K562 (cell line): ENCODE measurements around the gene MRNIP. TPM values are rescaled to one million over a fixed set of nuclear protein-coding genes. Genes with fewer than 3 reads are reported as not detected.

Experiments used
- ATAC-seq: fragments of 200-7000 bp; cut with Tn5 transposase; 3 replicates; pipeline ENCODE4 v1.9.1; 2020; ENCODE audit warnings: moderate library complexity
- BruUV-seq: library from RNA; stranded (reverse); fragments of 400-500 nt; replicated peaks from 2 replicates; lab custom pipeline; 2021; lab: Mats Ljungman, UMichigan
- CTCF ChIA-PET: fragments of 300-600 bp; formaldehyde crosslinking; extraction: SDS; loops from one replicate; lab custom pipeline; 2021; ENCODE audit warnings: low intra/inter-chr PET ratio; lab: Yijun Ruan, JAX
- POLR2A ChIA-PET: fragments of 300-600, 350-650 bp; sonication (Branson Sonifier 250); formaldehyde crosslinking; extraction: SDS; loops from one replicate; lab custom pipeline; 2021; ENCODE audit warnings: antibody characterized with exemption, inconsistent platforms; lab: Yijun Ruan, JAX
- DNase-seq, 4 experiments: peaks; one replicate each; pipeline versions ENCODE4 v3.0.0 to v3.0.0-alpha.2; 2011 to 2018; ENCODE audit warnings: low spot score in 3 of 4, mixed read lengths in 3 of 4; ENCODE audit errors: extremely low read depth in 1 of 4
- FAIRE-seq: peaks from 2 replicates; lab custom pipeline; 2011; peaks lifted over from hg19 to GRCh38; lab: Jason Lieb, UNC
- H2AFZ ChIP-seq: 2 replicates; pipeline ENCODE4 v1.6.0; 2011; ENCODE audit warnings: low read depth, low read length, control low read depth, inconsistent platforms
- H3K27ac ChIP-seq: fragments of 200-600 bp; 3 replicates; pipeline ENCODE4 v1.8.0; 2011; ENCODE audit warnings: low read depth, mild to moderate bottlenecking, control low read depth, inconsistent platforms, low read length, moderate library complexity, mixed read lengths; ENCODE audit errors: extremely low read depth
- H3K27me3 ChIP-seq, 2 experiments: fragments of 300-600 bp in 1 of 2; 2 replicates in 1 of 2; 3 replicates in 1 of 2; pipeline versions ENCODE4 v1.6.0 to v1.8.0; 2011; ENCODE audit warnings: inconsistent platforms in 2 of 2, low read length in 2 of 2, mild to moderate bottlenecking in 1 of 2, mixed read lengths in 1 of 2, moderate library complexity in 1 of 2; ENCODE audit not compliant: control insufficient read depth in 2 of 2, insufficient read depth in 2 of 2
- H3K36me3 ChIP-seq: fragments of 300-600 bp; 3 replicates; pipeline ENCODE4 v1.8.0; 2011; ENCODE audit warnings: mild to moderate bottlenecking, low read length, inconsistent platforms; ENCODE audit not compliant: control insufficient read depth, insufficient read depth
- H3K4me1 ChIP-seq, 2 experiments: fragments of 200-600 bp in 1 of 2; replicated peaks in 1 of 2; 2 replicates in 1 of 2; 3 replicates in 1 of 2; pipeline versions ENCODE4 v1.5.1 to v1.8.0; 2011; ENCODE audit warnings: inconsistent platforms in 2 of 2, low read length in 2 of 2, mild to moderate bottlenecking in 1 of 2, mixed read lengths in 1 of 2, moderate library complexity in 1 of 2; ENCODE audit not compliant: control insufficient read depth in 2 of 2, insufficient read depth in 2 of 2
- H3K4me2 ChIP-seq: 2 replicates; pipeline ENCODE4 v1.6.1; 2011; ENCODE audit warnings: low read length, control low read depth, inconsistent platforms, mixed read lengths; ENCODE audit not compliant: insufficient read depth
- H3K4me3 ChIP-seq: fragments of 200-600 bp; sonication (generic), shearing (Covaris generic); 2 replicates; pipeline ENCODE4 v1.5.1; 2016; ENCODE audit warnings: control low read depth, inconsistent platforms
- H3K79me2 ChIP-seq: fragments of 200-600 bp; 3 replicates; pipeline ENCODE4 v1.8.0; 2011; ENCODE audit warnings: low read length, inconsistent platforms; ENCODE audit not compliant: control insufficient read depth, insufficient read depth
- H3K9ac ChIP-seq, 2 experiments: 2 replicates each; pipeline versions ENCODE4 v1.6.0 to v1.6.1; 2011; ENCODE audit warnings: low read depth in 2 of 2, low read length in 2 of 2, control low read depth in 1 of 2, inconsistent platforms in 1 of 2, mild to moderate bottlenecking in 1 of 2, mixed read lengths in 1 of 2; ENCODE audit not compliant: insufficient read depth in 1 of 2
- H3K9me1 ChIP-seq: one replicate; pipeline ENCODE4 v1.6.0; 2011; ENCODE audit warnings: inconsistent platforms, mild to moderate bottlenecking, low read length, moderate library complexity; ENCODE audit not compliant: control insufficient read depth, insufficient read depth
- H3K9me3 ChIP-seq: replicated peaks from 2 replicates; pipeline ENCODE4 v1.5.1; 2011; ENCODE audit warnings: low read depth, low read length, inconsistent platforms; ENCODE audit not compliant: control insufficient read depth, insufficient read depth
- H4K20me1 ChIP-seq: replicated peaks from 2 replicates; pipeline ENCODE4 v1.6.1; 2011; ENCODE audit warnings: low read length, inconsistent platforms, mixed read lengths; ENCODE audit not compliant: control insufficient read depth, insufficient read depth
- BCL6 ChIP-seq: fragments of 250-450 bp; sonication (Bioruptor Pico); IDR thresholded peaks from 2 replicates; pipeline ENCODE4 v1.4.0; 2020
- WGBS: fragments of 100-300 bp; shearing (Covaris generic); methylation state at CpG from one replicate; pipeline ENCODE4 v1.1.6; 2016; ENCODE audit warnings: low coverage, mixed read lengths; ENCODE audit not compliant: insufficient coverage; ENCODE audit errors: missing lambda C conversion rate; 5-methylcytosine and 5-hydroxymethylcytosine counted together
- in situ Hi-C: fragments of 300-500 bp; cut with MboI; formaldehyde crosslinking; loops from 4 replicates; pipeline ENCODE4 v1.15.0; 2018; ENCODE audit warnings: inconsistent platforms, mixed read lengths
- intact Hi-C: fragments of 100-400 bp; cut with micrococcal nuclease; formaldehyde crosslinking; loops from 2 replicates; pipeline ENCODE4 v1.14.2; 2022
- polyA plus RNA-seq, 8 experiments: library from polyadenylated mRNA; depleted of rRNA in 4 of 8; stranded (reverse) in 5 of 8; unstranded in 3 of 8; fragments of >200 nt; fragmentation: Nextera tagmentation in 2 of 8; fragmentation: Illumina TruSeq in 1 of 8; extraction: Ambion mirVana in 2 of 8; extraction: Trizol in 1 of 8; gene quantifications; 2 replicates each; pipeline versions ENCODE4 v1.2.1 to v1.2.3, GENCODE V29; 2011 to 2014; ENCODE audit warnings: inconsistent platforms in 1 of 8, missing spikeins in 1 of 8
- total RNA-seq, 7 experiments: library from RNA; depleted of rRNA in 6 of 7; stranded (reverse); fragments of >200 nt in 6 of 7; fragmentation: Illumina TruSeq in 2 of 7; extraction: Trizol in 2 of 7; gene quantifications; 2 replicates each; pipeline versions ENCODE4 v1.2.1 to v1.2.3, GENCODE V29; 2011 to 2021; ENCODE audit warnings: low replicate concordance in 1 of 7
- TF ChIP-seq, protein P1 (sequence below): fragments of 250-450 bp; sonication (Bioruptor Pico); IDR thresholded peaks from 2 replicates; pipeline ENCODE4 v1.5.0; 2021; ENCODE audit warnings: mild to moderate bottlenecking, moderate library complexity

Gene MRNIP
- total and polyA plus RNA-seq, 9 of the 15 experiments (the other 6 are each of a cell fraction or from before 2014, with no cell fraction given): 3.6 to 39.0 (median 16.8) TPM

DNA sequence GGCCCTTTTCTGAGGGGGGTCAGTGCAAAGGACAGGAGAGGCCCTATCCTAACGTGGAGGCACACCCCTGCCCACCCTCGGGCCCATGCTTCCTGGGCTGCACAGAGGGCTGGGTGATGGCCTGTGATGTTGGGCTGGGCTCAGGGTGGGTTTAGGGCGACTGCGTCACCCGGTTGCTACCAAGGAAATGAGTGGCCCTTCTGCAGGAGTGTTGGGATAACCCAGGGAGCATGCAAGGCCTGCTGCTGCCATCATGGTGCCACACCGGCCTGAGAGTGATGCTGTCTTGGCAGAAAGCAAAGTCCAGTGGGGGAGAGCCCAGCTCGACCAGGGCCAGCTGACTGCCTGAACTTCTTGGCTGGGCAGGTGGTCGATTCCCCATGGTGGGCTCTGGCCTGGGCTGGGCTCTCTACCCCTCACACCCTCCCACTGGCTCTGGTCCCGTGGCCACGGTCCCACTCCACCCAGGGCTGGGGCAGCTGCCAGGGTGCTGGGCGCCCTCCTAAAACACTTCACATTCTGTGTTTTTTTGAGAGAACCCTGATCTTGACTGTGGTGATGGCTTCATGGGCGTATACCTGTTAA is 21.5 kb upstream of the MRNIP start:
- no peak for ATAC-seq
- Histone ChIP-seq H3K4me3 (no peak overlapping the region), H2AFZ (no peak overlapping the region), H3K9me3 (peaks cover 17% of the 10 kb centered on the region), H3K36me3 (peaks cover 68% of the 10 kb centered on the region), H3K79me2 (no peaks in the 10 kb centered on the region), H3K9me1 (no peaks in the 10 kb centered on the region), H3K4me2 (no peak overlapping the region), H4K20me1 (no peaks in the 10 kb centered on the region; the same call in 1 of the 2 replicates), H3K4me1 (no peaks in the 10 kb centered on the region), H3K27me3 (no peaks in the 10 kb centered on the region), H3K9ac (no peak overlapping the region; a peak in 1 of 4 replicates), H3K27ac (no peak overlapping the region)
- intact Hi-C loops (no loop called here), in situ Hi-C loops (no loop called here)
- BruUV-seq: no TSS peak
- CTCF ChIA-PET: no interaction called here
- POLR2A ChIA-PET: no interaction called here
- FAIRE-seq: no peak
- TF ChIP-seq BCL6: no peak
- TF ChIP-seq, protein P1, sequence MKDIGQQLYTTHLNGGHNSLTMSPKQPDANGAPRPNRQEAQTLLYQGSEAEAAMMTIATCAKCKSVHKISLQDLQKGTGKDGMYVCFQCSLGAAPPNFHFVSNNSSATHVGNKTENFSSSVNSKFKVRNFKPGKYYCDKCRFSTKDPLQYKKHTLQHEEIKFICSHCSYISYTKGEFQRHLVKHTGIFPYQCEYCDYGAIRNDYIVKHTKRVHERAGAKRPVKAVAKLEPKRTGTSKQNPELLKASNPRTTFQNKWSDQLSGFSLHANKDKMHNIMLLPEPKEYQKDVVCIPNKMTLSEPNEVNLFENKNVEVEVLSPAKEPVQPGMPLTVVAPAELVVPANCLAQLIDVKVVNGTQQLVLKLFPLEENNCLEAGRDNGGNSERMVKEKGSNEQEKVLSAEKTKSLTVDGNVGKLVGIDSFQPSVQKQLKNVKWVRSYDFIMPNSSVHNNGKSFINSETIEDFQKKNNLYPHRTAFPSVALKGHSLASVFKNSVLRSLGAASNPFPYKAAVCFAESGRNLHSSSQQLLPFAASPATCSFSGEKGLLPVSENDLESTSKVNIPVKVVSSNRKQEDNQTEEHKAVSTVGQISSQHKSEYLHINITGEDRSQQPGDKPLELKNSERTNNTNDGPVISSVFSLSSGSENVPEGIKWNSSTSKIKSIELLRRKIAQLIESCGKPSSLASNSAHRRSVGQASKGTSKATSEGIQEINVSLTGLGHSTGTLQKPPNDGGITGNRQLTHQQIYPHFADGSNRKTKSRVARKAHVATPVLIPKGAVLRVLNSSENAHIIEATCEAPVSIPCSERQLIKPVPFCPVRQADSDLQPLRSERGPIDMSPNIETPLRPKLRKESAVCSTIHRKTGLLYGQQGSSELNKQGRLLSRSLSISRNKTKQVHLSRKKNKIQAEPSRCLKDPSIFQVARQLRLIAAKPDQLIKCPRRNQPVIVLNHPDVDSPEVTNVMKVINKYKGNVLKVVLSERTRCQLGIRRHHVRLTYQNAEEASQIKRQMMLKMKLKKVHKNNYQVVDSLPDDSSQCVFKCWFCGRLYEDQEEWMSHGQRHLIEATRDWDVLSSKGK (CRISPR knock-in tag): no peak
- DNase-seq: no peak
- WGBS: 88% methylated on average over 12 of the region's 12 CpGs
